Peyer's patch (tissue), 4 donors: ENCODE data around the gene PRKCA. TPM values are rescaled to one million over a fixed set of nuclear protein-coding genes. Genes with fewer than 3 reads are reported as not detected.

Source experiments
- DNase-seq, 3 donors: peaks; one replicate each; pipeline ENCODE4 v3.0.0-alpha.2; 2017 to 2019
- H3K27ac ChIP-seq, 4 donors: fragments of 200-600 bp; sonication (generic); one replicate each; pipeline ENCODE4 v1.5.1; 2016 to 2019
- H3K27me3 ChIP-seq, 2 donors: fragments of 200-600 bp; sonication (generic); one replicate each; pipeline ENCODE4 v1.5.1; 2019
- H3K36me3 ChIP-seq, 3 donors: fragments of 200-600 bp; sonication (generic); one replicate each; pipeline ENCODE4 v1.5.1; 2016 to 2019
- H3K4me1 ChIP-seq, 4 donors: fragments of 200-600 bp; sonication (generic); one replicate each; pipeline ENCODE4 v1.5.1; 2016 to 2019
- H3K4me3 ChIP-seq, 4 donors: fragments of 200-600 bp; sonication (generic); 1 replicate in 3 of 4; 2 replicates in 1 of 4; pipeline ENCODE4 v1.5.1; 2016 to 2019; ENCODE audit warnings: mild to moderate bottlenecking in 1 of 4
- H3K9me3 ChIP-seq, 4 donors: fragments of 200-600 bp; sonication (generic); one replicate each; pipeline ENCODE4 v1.5.1; 2016 to 2019; ENCODE audit warnings: mild to moderate bottlenecking in 1 of 4
- POLR2A ChIP-seq, 2 donors: fragments of 450-650 bp; IDR thresholded peaks; one replicate each; pipeline ENCODE4 v1.5.1; 2017; ENCODE audit warnings: antibody characterized with exemption in 2 of 2, mild to moderate bottlenecking in 2 of 2, moderate library complexity in 2 of 2
- total RNA-seq, 4 donors: library from RNA; depleted of rRNA; stranded (reverse); fragments of >200 nt; gene quantifications; one replicate each; pipeline ENCODE4 v1.1.0, GENCODE V29; 2016
- TF ChIP-seq, protein P1 (sequence below), 6 experiments: fragments of 450-650 bp in 4 of 6; fragments of 200-600 bp in 2 of 6; sonication (generic) in 1 of 6; IDR thresholded peaks; one replicate each; pipeline ENCODE4 v1.5.1; 2017 to 2019; ENCODE audit warnings: antibody characterized with exemption in 6 of 6, mild to moderate bottlenecking in 3 of 6, moderate library complexity in 1 of 6

PRKCA gene
- total RNA-seq, 4 donors from 2014 or later = 32.2 to 47.0 (median 43.5) TPM

DNA sequence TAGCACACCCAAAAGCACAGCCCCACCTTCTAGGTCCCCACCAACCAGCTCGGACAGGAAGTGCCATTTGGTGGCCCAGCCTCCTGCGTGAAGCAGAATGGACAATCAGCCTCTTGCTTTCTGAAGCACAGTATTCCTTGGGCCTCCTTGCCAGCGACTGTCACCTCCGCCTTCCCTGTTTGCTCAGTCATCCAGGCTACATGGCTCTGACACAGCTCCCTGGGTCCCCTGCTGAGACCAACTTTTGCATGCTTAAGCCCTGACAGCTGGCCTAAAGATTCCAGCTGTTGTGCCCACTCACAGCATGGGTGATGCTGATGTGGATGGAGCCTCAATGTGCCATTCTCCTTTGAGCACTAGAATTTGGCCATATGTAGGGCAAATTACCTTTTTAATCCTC, 528.0 kb downstream of the PRKCA start:
- Histone ChIP-seq H3K4me3 (no peak overlapping the region), H3K27me3 (peaks cover 0 to 6% of the 10 kb centered on the region in 2 donors), H3K4me1 (peaks cover 0 to 8% (median 0%) of the 10 kb centered on the region in 4 donors), H3K27ac (no peak overlapping the region), H3K36me3 (no peaks in the 10 kb centered on the region), H3K9me3 (no peaks in the 10 kb centered on the region)
- TF ChIP-seq POLR2A (IDR thresholded peaks at IDR 0.05) = no peak
- TF ChIP-seq, protein P1, sequence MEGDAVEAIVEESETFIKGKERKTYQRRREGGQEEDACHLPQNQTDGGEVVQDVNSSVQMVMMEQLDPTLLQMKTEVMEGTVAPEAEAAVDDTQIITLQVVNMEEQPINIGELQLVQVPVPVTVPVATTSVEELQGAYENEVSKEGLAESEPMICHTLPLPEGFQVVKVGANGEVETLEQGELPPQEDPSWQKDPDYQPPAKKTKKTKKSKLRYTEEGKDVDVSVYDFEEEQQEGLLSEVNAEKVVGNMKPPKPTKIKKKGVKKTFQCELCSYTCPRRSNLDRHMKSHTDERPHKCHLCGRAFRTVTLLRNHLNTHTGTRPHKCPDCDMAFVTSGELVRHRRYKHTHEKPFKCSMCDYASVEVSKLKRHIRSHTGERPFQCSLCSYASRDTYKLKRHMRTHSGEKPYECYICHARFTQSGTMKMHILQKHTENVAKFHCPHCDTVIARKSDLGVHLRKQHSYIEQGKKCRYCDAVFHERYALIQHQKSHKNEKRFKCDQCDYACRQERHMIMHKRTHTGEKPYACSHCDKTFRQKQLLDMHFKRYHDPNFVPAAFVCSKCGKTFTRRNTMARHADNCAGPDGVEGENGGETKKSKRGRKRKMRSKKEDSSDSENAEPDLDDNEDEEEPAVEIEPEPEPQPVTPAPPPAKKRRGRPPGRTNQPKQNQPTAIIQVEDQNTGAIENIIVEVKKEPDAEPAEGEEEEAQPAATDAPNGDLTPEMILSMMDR (IDR thresholded peaks at IDR 0.05) = no peak
- DNase-seq = no peak

DNA sequence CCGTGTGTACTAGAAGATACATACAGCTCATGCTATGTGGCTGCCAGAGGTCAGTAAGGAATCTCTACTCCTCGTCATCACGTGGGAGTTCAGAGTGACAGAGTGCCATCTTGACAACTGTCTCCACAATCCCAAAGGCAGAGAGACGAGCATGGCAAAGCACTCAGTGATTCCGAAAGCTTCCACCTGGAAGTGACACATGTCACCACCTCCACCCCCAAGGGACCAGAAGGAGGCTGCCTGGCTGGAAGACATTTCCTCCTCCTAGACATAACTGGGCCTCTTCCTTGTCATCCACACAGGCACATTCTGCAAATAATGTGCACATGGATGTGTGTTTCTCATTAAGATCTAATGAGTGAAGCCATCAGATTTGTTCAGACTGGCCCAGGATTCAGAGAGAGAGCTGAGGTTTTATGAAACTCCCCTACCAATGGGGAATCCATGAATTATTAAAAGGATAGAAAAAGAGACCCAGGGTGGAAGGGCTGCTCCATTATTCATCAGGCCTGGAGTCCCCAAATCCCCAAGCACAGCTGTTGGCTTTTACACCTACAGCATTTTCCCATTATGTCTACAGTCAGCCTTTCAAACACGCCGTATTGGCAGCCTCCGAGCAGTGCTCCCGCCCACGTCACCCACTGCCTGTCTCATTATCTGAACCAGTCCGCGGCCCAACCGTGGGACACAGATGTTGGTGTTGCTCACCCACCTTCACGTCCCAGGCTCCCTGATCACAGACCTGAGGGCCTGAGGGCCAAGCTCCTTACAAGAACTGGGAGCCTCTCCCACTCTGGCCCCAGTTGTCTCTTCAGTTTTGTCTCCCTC, 529.2 kb downstream of the PRKCA start:
- Histone ChIP-seq H3K4me1 (peaks cover 0 to 8% (median 0%) of the 10 kb centered on the region in 4 donors), H3K27me3 (peaks cover 0 to 6% of the 10 kb centered on the region in 2 donors), H3K9me3 (no peaks in the 10 kb centered on the region), H3K4me3 (no peak overlapping the region), H3K36me3 (no peaks in the 10 kb centered on the region), H3K27ac (no peak overlapping the region)
- DNase-seq = no peak
- no peak for TF ChIP-seq POLR2A (IDR thresholded peaks at IDR 0.05)
- TF ChIP-seq, protein P1 (IDR thresholded peaks at IDR 0.05) = no peak

DNA sequence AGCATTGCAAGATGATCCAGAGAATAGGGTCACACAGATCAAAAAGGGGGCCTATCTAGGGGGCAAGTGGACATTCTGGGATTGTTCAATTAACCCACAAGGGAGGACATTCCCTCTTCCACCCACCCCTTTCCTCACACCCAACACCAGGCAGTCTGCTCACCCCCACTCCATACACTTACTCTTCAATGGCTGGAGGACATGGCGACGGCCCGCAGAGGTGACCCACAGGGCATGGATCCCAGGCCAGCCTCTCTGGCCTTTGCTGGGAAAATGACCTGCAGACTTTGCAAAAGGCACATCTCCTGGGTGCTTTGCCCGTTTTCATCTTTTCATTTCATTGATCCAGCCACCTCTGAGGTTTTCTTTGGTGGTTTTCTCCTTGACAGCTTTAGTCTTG, 530.8 kb downstream of the PRKCA start:
- H3K36me3 ChIP-seq = no peaks in the 10 kb centered on the region
- peaks cover 0 to 6% of the 10 kb centered on the region in 2 donors for H3K27me3 ChIP-seq
- H3K27ac ChIP-seq = no peak overlapping the region
- TF ChIP-seq POLR2A (IDR thresholded peaks at IDR 0.05) = no peak
- TF ChIP-seq, protein P1 (IDR thresholded peaks at IDR 0.05) = no peak
- no peak for DNase-seq
- H3K9me3 ChIP-seq = no peaks in the 10 kb centered on the region
- H3K4me1 ChIP-seq = peaks cover 0 to 8% (median 0%) of the 10 kb centered on the region in 4 donors
- no peak overlapping the region for H3K4me3 ChIP-seq

DNA sequence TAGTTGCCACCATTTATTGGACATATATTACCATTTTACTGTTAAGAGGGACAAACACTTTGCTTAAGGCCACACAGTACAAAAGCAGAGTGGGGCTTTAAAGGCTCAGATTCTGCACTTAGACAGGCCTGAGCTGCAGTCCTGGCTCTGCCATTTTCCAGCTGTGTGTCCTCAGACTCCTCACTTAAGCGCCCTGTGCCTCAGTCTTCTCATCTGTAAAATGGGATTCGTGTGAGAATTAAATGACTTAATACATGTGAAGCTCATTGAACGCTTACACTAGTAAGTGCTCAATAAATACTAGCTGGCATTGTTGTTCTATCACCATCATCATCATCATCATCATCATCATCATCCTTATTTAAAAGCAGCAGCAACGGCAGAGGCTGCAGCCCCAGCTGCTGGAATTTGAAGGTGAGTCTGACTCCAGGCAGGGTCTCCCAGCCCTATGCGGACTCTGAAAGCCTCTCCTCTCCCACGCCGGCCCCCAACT, 532.1 kb downstream of the PRKCA start:
- TF ChIP-seq POLR2A (IDR thresholded peaks at IDR 0.05) = no peak
- TF ChIP-seq, protein P1 (IDR thresholded peaks at IDR 0.05) = no peak
- H3K4me1 ChIP-seq = peaks cover 0 to 8% (median 0%) of the 10 kb centered on the region in 4 donors
- H3K4me3 ChIP-seq = no peak overlapping the region
- DNase-seq = no peak
- no peaks in the 10 kb centered on the region for H3K9me3 ChIP-seq
- no peak overlapping the region for H3K27ac ChIP-seq
- no peaks in the 10 kb centered on the region for H3K36me3 ChIP-seq
- peaks cover 0 to 6% of the 10 kb centered on the region in 2 donors for H3K27me3 ChIP-seq

DNA sequence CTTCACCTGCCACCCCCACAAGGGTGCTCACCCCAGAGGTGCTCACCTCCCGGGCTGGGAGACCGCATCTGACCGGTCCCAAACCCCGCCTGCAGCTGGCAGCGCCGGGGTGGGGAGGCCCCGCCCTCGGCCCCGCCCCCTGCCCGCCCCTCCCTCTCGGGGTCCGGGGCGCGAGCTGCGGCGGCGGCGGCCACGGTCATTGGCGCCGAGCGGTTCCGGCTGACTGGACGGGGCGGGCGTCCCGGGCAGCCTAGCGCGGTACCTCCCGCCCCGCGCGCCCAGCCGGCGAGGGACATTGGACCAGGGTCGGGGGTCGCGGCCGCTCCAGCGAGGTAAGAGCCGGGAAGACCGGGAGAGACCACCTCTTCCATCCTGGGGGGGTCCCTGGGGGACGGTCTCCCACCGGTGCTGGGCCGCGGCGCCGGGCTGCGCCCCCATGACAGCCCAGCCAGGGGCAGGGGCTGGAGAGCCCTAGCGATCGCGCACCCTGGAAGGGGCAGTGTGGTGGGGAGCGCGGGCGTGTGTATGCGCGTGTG, 532.6 kb downstream of the PRKCA start, which contains the start of gene CACNG5:
Gene CACNG5 (plus strand): TSS at position 199 of the 536 bp plus-strand sequence. CDS start 42,216 bp downstream, outside the sequence.
- Histone ChIP-seq H3K4me1 (peaks cover 0 to 8% (median 0%) of the 10 kb centered on the region in 4 donors), H3K4me3 (no peak within 1 kb of the TSS), H3K36me3 (no peaks in the 10 kb centered on the region), H3K27ac (no peak within 1 kb of the TSS), H3K9me3 (no peaks in the 10 kb centered on the region), H3K27me3 (peaks cover 0 to 6% of the 10 kb centered on the region in 2 donors)
- TF ChIP-seq POLR2A (IDR thresholded peaks at IDR 0.05) = no peak
- TF ChIP-seq, protein P1 (IDR thresholded peaks at IDR 0.05) = no peak
- no peak for DNase-seq
